Spleen (tissue), 11 donors: Measurements from ENCODE around the gene BIRC6. TPM values are rescaled to one million over a fixed set of nuclear protein-coding genes. Genes with fewer than 3 reads are reported as not detected.

ENCODE experiments used
- DNase-seq: peaks from one replicate; pipeline ENCODE4 v3.0.0-alpha.2; 2020
- H3K27ac ChIP-seq, 8 donors: fragments of 200-600 bp; sonication (generic) in 7 of 8; 1 replicate in 4 of 8; 2 replicates in 4 of 8; pipeline versions ENCODE4 v1.5.0 to v1.8.0; 2016 to 2021; ENCODE audit warnings: inconsistent platforms in 4 of 8, mild to moderate bottlenecking in 4 of 8, moderate library complexity in 1 of 8
- H3K27me3 ChIP-seq, 7 donors: fragments of 200-600 bp; sonication (generic) in 6 of 7; replicated peaks in 1 of 7; 1 replicate in 4 of 7; 2 replicates in 3 of 7; pipeline versions ENCODE4 v1.5.0 to v1.8.0; 2016 to 2021; ENCODE audit warnings: inconsistent platforms in 3 of 7, mild to moderate bottlenecking in 1 of 7
- H3K36me3 ChIP-seq, 6 donors: fragments of 200-600 bp; sonication (generic) in 5 of 6; 1 replicate in 4 of 6; 2 replicates in 2 of 6; pipeline versions ENCODE4 v1.5.0 to v1.8.0; 2016 to 2021; ENCODE audit warnings: inconsistent platforms in 2 of 6
- H3K4me1 ChIP-seq, 6 donors: fragments of 200-600 bp; sonication (generic) in 5 of 6; 1 replicate in 3 of 6; 2 replicates in 3 of 6; pipeline versions ENCODE4 v1.5.0 to v1.8.0; 2016 to 2021; ENCODE audit warnings: inconsistent platforms in 3 of 6
- H3K4me3 ChIP-seq, 8 donors: fragments of 200-600 bp; sonication (generic) in 7 of 8; 1 replicate in 4 of 8; 2 replicates in 4 of 8; pipeline versions ENCODE4 v1.5.0 to v1.8.0; 2016 to 2021; ENCODE audit warnings: inconsistent platforms in 4 of 8, mild to moderate bottlenecking in 4 of 8, moderate library complexity in 2 of 8
- H3K9me3 ChIP-seq, 8 donors: fragments of 200-600 bp; sonication (generic) in 7 of 8; 1 replicate in 4 of 8; 2 replicates in 4 of 8; pipeline versions ENCODE4 v1.5.0 to v1.8.0; 2016 to 2021; ENCODE audit warnings: inconsistent platforms in 4 of 8
- CTCF ChIP-seq, 11 experiments: fragments of 200-600 bp in 7 of 11; fragments of 450-650 bp in 4 of 11; sonication (generic) in 4 of 11; IDR thresholded peaks in 8 of 11; conservative IDR thresholded peaks in 3 of 11; 1 replicate in 7 of 11; 2 replicates in 4 of 11; pipeline versions ENCODE4 v1.4.0 to v1.8.0; 2016 to 2021; ENCODE audit warnings: antibody characterized with exemption in 11 of 11, inconsistent platforms in 4 of 11, mild to moderate bottlenecking in 1 of 11
- POLR2A ChIP-seq, 3 donors: fragments of 450-650 bp; IDR thresholded peaks; one replicate each; pipeline ENCODE4 v1.5.1; 2017; ENCODE audit warnings: antibody characterized with exemption in 3 of 3, mild to moderate bottlenecking in 1 of 3
- POLR2AphosphoS5 ChIP-seq, 3 donors: sonication (generic); formaldehyde crosslinking; IDR thresholded peaks; one replicate each; pipeline ENCODE4 v1.5.1; 2017; ENCODE audit warnings: antibody characterized with exemption in 3 of 3
- WGBS, 5 donors: extraction: QIAGEN DNeasy Blood & Tissue Kit in 3 of 5; methylation state at CpG; one replicate each; pipeline versions ENCODE4 v1.1.5 to v1.1.7; 2013 to 2018; 5-methylcytosine and 5-hydroxymethylcytosine counted together
- intact Hi-C: fragments of 100-400 bp; cut with DNase I; formaldehyde crosslinking; loops from one replicate; pipeline ENCODE4 v1.15.0; 2023; ENCODE audit warnings: low total_unique reads
- microRNA-seq, 3 donors: library from miRNA; unstranded; fragments of <30 nt; microRNA quantifications; one replicate each; pipeline versions ENCODE4 to v1.1.0, GENCODE V29; 2019 to 2020
- polyA plus RNA-seq, 3 donors: library from polyadenylated mRNA; stranded (reverse); fragments of 200-250 nt; gene quantifications; one replicate each; pipeline ENCODE4 v1.2.1, GENCODE V29; 2013
- small RNA-seq, 4 donors: library from RNA; depleted of rRNA; stranded (forward); fragments of <200 nt; gene quantifications; one replicate each; pipeline ENCODE3, GENCODE V24; 2016
- total RNA-seq, 7 donors: library from RNA; depleted of rRNA in 3 of 7; stranded (reverse); fragments of >200 nt in 3 of 7; fragmentation: NEBNext Ultra II Directional in 4 of 7; extraction: Animal tissue kit (Norgen Biotek cat#: 25700) in 4 of 7; gene quantifications; one replicate each; pipeline versions ENCODE4 v1.1.0 to v1.2.1, GENCODE V29; 2016 to 2021
- donor health status: healthy with polysubstance abuse.
- donor health status: DM: no; HTN: no; CAD: no; lungs with moderate emphysema.
- donor health status: DM: no; HTN: no; CAD: no.
- donor health status: Bipolar disorder and iron deficiency.
- donor health status: healthy.
- donor health status: DM: no; HTN: no; CAD: no.
- donor health status: DM: yes; HTN: yes; CAD: no.

BIRC6 gene
- total and polyA plus RNA-seq, 10 donors = 17.8 to 226 (median 155) TPM

- no peak overlapping the region for H3K27ac ChIP-seq
- no peaks in the 10 kb centered on the region for H3K4me1 ChIP-seq
- no peak for DNase-seq
- TF ChIP-seq POLR2A (IDR thresholded peaks at IDR 0.05) (no peak), POLR2AphosphoS5 (IDR thresholded peaks at IDR 0.05) (no peak), CTCF (IDR thresholded peaks at IDR 0.05 in 8 of 11, conservative IDR thresholded peaks at IDR 0.05 in 3 of 11) (no peak)
- WGBS, 5 donors = 82 to 97% (median 94%) methylated on average over 1 of the region's 1 CpG
- intact Hi-C loops = no loop called here
- no peaks in the 10 kb centered on the region for H3K27me3 ChIP-seq
- no peaks in the 10 kb centered on the region for H3K9me3 ChIP-seq
- no peak overlapping the region for H3K4me3 ChIP-seq
- H3K36me3 ChIP-seq = peaks cover 0 to 87% (median 11%) of the 10 kb centered on the region in 6 donors
Observed at GRCh38 chr2:32668254-32668653, 311.4 kb downstream of the BIRC6 start.

Small RNA genes within 50 kb of the gene (microRNA-seq; reads per million reads assigned to microRNA genes)
- gene MIR4765 = 0 reads per million in 3 donors
- 0 reads per million in 3 donors for gene MIR558

Small RNA genes within 50 kb of the gene (small RNA-seq; reads per million reads assigned to genes)
- gene MIR4765 (0 reads per million in 4 donors), gene MIR558 (0 reads per million in 4 donors)

Other genes with a start within 250 kb of the BIRC6 start
- 10 to 100 TPM; 18.7 to 29.2 (median 21.5) TPM for gene SLC30A6, start 191.2 kb upstream of the BIRC6 start, total RNA-seq
- gene SLC30A6, start 191.2 kb upstream of the BIRC6 start, polyA plus RNA-seq = 1 to 10 TPM; 4.0 to 4.9 (median 4.2) TPM
- gene NLRC4, start 92.1 kb upstream of the BIRC6 start, total RNA-seq = 10 to 100 TPM; 14.2 to 42.7 (median 25.4) TPM
- 1 to 10 TPM; 4.2 to 8.9 (median 7.3) TPM for gene NLRC4, start 92.1 kb upstream of the BIRC6 start, polyA plus RNA-seq
- 10 to 100 TPM; 16.4 to 56.0 (median 45.5) TPM for gene YIPF4, start 79.1 kb upstream of the BIRC6 start, total RNA-seq
- gene YIPF4, start 79.1 kb upstream of the BIRC6 start, polyA plus RNA-seq = 10 to 100 TPM in 2 of 3 donors, 1 to 10 TPM in 1; 6.5 to 14.1 (median 13.3) TPM